Measurements from ENCODE around the gene CORO7. TPM values are rescaled to one million over a fixed set of nuclear protein-coding genes. Genes with fewer than 3 reads are reported as not detected.
A peak's percentile ranks its signal among the peaks of the same experiment; 100 is the strongest.

CORO7 gene
- polyA plus RNA-seq (ENCODE audit: insufficient read length in 4 of 4) = 10 to 100 TPM; 14.1 to 24.9 (median 21.6) TPM

DNA sequence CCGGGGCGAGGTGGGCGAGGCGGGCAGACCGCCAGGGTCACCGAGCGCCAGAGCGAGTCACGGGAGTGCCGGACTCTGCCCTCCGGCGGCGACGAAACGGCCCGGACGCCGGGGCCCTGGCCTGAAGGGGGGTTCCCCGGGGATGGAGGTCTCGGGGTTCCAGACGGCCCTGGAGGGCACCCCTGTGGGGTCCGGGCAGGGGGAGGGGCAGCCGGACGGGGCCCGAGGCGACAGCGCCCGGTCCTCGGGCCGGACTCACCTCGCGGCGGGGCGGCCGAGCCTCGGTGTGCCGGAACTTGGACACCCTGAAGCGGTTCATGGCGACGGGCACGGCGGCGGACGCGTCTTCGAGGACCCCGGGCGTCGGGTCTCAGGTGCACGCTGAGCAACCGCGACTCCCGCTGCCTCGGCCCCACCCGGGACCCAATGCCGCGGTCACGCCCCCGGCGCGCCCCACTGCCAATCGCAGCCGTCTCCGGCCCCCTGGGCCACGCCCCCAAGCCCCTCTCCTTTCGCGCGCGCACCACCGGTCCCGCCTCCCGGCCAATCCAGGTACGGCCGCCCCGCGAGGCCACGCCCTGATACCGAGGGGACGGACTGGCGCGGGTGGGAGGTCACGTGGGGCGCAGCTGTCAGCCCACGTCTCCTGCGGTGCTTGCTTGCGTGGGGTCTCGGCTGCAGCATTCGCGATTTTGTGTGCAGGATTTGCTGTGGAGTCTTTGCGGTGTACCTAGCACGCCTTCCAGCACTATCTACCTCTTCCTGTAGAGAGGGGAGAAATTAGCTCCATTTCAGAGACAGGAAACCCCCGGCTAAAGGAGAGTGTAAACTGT is at the start of gene CORO7:
Gene CORO7, minus strand, starts transcription at position 397 of the 833 bp plus-strand sequence. Its CDS starts 78 bp downstream, at position 319.
- peak in 2 of 4 donors; percentile 64 to 83 for DNase-seq (ENCODE audit: low read depth in 4 of 4, low spot score in 2 of 4)

- no peak for DNase-seq (ENCODE audit: low read depth in 4 of 4, low spot score in 2 of 4)
Measured at GRCh38 chr16:4463522-4464163, 47.2 kb upstream of the CORO7 start.

DNA sequence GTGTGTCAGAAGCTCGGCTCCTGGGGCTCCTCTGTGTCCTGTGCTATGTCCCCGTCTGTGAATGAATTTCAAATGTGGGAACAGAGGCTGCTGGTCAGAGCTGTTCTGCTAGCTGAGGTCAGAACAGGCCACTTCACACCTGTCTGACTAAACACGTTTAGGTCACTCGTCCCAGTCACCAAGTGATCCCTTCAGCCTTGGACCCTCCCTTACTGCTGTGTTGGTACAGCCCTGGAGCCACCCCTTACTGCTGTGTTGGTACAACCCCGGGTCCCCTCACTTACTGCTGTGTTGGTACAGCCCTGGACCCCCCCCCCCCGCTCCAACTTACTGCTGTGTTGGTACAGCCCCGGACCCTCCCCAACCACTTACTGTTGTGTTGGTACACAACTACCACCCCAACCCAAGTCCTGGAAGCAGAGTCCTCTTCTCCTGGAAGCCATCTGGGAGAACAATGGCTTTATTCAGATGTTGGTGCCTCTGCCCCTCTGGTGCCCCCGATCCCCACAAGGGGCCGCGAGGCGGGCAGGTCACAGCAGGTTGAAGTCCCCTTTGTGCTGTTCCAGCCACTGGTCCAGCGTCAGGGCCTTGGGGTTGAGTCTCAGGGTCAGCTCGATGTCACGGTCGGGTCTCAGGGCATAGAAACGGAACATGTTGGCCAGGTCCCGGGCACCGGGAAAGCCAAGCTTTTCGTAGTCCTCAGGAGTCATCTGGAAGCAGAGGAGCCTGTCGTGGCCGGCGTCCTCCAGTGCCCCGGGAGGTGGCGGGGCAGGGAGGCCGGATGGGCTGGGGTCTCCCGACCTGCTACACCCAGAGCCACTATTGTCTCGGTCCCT is 45.1 kb upstream of the CORO7 start:
- no peak for DNase-seq (ENCODE audit: low read depth in 4 of 4, low spot score in 2 of 4)

GRCh38 chr16:4460936-4461249 is 44.5 kb upstream of the CORO7 start:
- DNase-seq (ENCODE audit: low read depth in 4 of 4, low spot score in 2 of 4) = no peak

DNA sequence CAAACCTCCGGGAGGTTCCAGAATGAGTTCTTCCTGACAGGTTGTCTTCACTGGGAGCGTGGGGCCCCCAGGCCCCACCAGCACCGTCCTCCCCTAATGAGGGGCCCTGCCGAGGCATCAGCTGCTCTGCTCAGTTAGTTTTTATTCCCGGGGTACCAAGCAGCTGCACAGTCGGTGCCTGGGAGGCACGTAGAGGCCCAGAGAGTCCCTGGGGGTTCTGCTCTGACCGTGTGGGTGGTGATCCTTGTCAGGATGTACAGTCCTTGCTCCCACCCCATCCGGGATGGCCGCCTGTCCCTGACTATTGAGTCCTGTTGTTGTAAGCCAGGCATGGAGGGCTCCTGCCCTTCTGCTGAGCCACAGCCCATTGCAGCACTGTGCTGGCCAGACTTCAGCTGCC is 39.6 kb upstream of the CORO7 start:
- no peak for DNase-seq (ENCODE audit: low read depth in 4 of 4, low spot score in 2 of 4)

- no peak for DNase-seq (ENCODE audit: low read depth in 4 of 4, low spot score in 2 of 4)
Measured at GRCh38 chr16:4455081-4455480, 38.7 kb upstream of the CORO7 start.

DNA sequence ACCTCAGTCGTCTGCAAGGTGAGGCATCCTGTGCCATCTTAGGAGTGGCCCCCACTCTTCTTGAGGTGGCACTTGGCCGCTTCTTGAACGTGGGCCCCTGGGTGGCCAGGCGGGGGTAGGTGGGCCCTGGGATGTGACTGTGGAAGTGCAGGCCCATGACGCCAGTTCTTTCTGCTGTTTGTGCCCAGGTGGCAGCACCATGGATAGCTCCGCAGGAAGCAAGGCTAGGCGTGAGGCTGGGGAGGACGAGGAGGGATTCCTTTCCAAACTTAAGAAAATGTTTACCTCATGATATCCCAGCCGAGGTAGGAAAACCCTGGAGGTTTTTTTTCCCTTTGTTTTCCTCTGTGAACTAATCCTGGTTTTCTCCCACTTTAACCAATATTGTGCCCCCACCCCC is 38.2 kb upstream of the CORO7 start:
- DNase-seq (ENCODE audit: low read depth in 4 of 4, low spot score in 2 of 4) = no peak

DNA sequence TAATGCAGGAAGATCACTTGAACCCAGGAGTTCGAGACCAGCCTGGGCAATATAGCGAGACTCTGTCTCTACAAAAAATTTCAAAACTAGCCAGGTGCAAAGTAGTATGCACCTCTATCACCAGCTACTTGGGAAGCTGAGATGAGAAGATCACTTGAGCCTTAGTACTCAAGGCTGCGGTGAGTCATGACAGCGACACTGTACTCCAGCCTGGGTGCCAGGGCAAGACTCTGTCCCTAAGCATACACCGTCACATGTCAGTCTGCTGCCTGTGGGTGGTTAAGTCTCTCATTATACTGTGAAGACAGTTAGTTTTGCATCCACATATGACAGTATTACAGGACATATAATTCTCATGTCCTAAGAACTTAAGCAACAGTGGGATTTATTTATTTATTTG is 36.3 kb upstream of the CORO7 start:
- DNase-seq (ENCODE audit: low read depth in 4 of 4, low spot score in 2 of 4) = no peak

GRCh38 chr16:4450931-4451519 is 34.6 kb upstream of the CORO7 start:
- no peak for DNase-seq (ENCODE audit: low read depth in 4 of 4, low spot score in 2 of 4)

DNA sequence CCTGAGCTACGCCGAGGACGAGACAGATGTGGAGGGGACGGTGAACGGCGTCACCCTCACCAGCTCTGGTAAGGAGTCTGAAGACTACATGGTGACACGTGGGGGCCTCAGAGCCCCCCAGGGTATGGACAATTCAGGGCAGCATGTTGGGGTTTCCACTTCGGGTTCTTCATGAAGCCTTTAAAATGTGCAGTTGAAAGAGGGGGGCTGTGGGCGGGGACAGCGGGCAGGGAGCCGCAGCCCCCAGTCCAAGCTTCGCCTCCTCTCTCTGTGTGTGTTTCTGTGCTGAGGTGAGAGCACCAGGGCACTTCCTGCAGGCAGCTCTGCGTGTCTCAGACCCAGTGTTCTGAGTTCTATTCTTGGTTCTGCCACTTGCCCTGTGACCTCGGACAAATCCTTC is 34.0 kb upstream of the CORO7 start:
- no peak for DNase-seq (ENCODE audit: low read depth in 4 of 4, low spot score in 2 of 4)

GRCh38 chr16:4443986-4444385 is 27.6 kb upstream of the CORO7 start:
- DNase-seq (ENCODE audit: low read depth in 4 of 4, low spot score in 2 of 4) = no peak

- no peak for DNase-seq (ENCODE audit: low read depth in 4 of 4, low spot score in 2 of 4)
Measured at GRCh38 chr16:4443271-4443670, 26.9 kb upstream of the CORO7 start.

GRCh38 chr16:4442371-4442770 is 26.0 kb upstream of the CORO7 start:
- no peak for DNase-seq (ENCODE audit: low read depth in 4 of 4, low spot score in 2 of 4)

GRCh38 chr16:4437366-4437765 is 21.0 kb upstream of the CORO7 start:
- no peak for DNase-seq (ENCODE audit: low read depth in 4 of 4, low spot score in 2 of 4)

GRCh38 chr16:4435337-4436067 is 19.1 kb upstream of the CORO7 start:
- no peak for DNase-seq (ENCODE audit: low read depth in 4 of 4, low spot score in 2 of 4)

DNA sequence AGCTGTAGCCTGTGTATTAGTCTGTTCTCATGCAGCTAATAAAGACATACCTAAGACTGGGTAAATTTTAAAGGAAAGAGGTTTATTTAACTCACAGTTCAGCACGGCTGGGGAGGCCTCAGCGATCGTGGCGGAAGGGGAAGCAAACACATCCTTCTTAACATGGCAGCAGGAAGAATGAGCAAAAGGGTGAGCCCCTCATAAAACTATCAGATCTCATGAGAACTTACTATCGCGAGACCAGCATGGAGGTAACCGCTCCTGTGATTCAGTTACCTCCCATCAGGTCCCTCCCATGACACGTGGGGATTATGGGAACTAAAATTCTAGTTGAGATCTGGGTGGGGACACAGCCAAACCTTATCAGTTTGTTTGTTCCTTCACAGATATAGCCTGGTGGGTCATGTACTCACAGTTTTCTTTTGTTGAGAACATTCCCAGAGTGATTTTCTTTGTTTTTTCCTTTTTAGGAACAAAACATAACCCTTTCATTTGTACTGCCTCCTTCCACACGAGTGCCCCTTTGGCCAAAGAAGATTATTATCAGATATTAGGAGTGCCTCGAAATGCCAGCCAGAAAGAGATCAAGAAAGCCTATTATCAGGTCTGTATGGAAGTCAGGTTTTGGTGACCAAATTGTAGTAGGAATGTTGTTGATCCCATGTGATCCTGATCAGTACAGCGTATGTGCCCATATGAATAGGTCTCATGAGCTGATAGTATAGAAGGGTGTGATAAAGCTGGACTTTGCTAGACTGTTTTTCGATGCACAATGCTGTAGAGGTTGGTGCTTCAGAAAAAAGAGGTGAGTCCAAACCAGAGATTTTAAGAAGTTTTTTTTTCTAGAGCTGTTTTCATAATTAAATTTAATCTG is 17.8 kb upstream of the CORO7 start:
- DNase-seq (ENCODE audit: low read depth in 4 of 4, low spot score in 2 of 4) = no peak

DNA sequence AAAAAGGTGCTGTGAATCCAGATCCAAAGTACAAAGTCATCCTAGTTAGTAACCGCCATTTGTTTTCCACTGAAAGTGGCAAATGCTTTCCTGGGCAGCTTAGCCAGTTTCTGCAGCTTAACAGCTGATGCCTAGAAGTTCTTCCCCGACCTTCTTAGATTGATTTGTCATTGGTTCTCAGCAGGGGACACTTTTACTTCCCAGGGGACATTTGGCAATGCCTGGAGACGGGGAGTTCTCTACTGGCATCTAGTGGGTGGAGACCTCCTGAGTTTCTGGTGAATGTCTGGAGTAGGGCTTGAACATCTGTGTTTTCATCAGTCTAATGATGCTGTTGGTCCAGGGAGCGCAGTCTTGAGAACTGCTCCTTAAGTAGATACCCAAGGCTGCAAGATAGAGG is 16.8 kb upstream of the CORO7 start:
- DNase-seq (ENCODE audit: low read depth in 4 of 4, low spot score in 2 of 4) = no peak

DNA sequence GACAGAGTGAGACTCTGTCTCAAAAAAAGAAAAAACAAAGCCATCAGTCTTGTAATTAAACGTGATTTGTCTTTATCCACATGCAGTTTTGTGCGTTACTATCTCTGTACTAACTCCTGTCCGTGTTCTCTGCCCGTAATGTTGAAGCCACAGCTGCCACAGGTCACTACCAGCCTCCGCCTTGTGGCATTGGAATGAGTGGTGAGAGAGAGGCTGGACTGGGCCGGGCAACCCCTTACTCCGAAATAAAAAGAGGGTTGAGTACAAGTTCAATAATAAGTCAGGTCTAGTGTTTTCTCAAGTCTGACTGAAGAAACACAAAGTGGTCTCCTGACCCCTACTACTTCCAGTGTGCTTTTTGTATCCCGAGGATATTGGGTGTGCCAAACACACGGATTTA is 14.6 kb upstream of the CORO7 start:
- no peak for DNase-seq (ENCODE audit: low read depth in 4 of 4, low spot score in 2 of 4)

DNA sequence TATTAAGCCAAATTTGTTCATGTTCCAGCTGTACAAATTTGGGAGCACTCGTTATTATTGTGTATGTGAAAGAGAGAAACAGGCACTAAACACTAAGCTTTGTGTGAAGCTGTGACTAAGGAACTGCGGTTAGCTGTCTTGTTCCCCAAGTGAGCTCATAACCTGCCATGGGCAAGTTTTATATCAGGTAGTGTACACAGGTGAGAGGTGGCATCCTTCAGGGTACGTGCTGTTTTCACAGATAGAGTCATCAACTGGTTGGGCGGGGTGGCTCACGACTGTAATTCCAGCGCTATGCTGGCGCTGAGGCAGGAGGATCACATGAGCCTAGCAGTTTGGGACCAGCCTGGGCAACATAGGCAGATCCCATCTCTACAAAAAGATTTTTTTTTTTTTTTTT is 12.1 kb upstream of the CORO7 start:
- DNase-seq (ENCODE audit: low read depth in 4 of 4, low spot score in 2 of 4) = no peak

Data from left renal cortex interstitium (tissue), 4 donors.